ENCODE data around the gene ERMARD. TPM values are rescaled to one million over a fixed set of nuclear protein-coding genes. Genes with fewer than 3 reads are reported as not detected.
A peak's percentile ranks its signal among the peaks of the same experiment; 100 is the strongest.

Gene ERMARD
- total RNA-seq, 1 donor from 2014 or later, result 41.5 TPM

DNA sequence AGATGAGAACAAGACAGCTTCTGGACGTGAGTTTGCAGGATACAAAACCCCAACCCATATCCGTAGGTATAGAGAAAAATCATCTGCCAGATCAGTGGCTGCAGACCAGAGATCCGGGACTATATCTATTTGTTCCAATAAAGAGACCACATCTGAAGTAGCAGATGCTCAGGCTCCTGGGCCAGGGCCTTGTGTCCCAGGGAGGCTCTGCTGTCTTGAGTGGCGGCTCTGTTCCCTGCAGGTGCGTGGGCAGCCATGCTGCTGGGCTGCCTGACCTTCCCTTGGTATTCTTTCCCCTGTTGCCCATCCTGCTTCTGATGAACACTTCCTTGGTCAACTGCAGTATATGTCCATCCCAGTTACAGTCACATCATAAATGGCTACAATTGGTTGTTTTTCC, 34.9 kb downstream of the ERMARD start:
- intact Hi-C loops (cut with DNase I), result no loop called here
- Histone ChIP-seq H3K36me3 (no peaks in the 10 kb centered on the region), H3K9me3 (no peaks in the 10 kb centered on the region), H3K4me1 (peaks cover 17% of the 10 kb centered on the region), H3K27me3 (no peaks in the 10 kb centered on the region), H3K4me3 (no peak overlapping the region), H3K27ac (no peak overlapping the region)
- DNase-seq (ENCODE audit: extremely low spot score in 2 of 2), result peak; percentile 9 to 29
- TF ChIP-seq POLR2A (IDR thresholded peaks at IDR 0.05) (no peak), POLR2AphosphoS5 (IDR thresholded peaks at IDR 0.05; ENCODE audit: insufficient read depth in 1 of 2, low read depth in 1 of 2) (no peak)
- TF ChIP-seq, protein P1, sequence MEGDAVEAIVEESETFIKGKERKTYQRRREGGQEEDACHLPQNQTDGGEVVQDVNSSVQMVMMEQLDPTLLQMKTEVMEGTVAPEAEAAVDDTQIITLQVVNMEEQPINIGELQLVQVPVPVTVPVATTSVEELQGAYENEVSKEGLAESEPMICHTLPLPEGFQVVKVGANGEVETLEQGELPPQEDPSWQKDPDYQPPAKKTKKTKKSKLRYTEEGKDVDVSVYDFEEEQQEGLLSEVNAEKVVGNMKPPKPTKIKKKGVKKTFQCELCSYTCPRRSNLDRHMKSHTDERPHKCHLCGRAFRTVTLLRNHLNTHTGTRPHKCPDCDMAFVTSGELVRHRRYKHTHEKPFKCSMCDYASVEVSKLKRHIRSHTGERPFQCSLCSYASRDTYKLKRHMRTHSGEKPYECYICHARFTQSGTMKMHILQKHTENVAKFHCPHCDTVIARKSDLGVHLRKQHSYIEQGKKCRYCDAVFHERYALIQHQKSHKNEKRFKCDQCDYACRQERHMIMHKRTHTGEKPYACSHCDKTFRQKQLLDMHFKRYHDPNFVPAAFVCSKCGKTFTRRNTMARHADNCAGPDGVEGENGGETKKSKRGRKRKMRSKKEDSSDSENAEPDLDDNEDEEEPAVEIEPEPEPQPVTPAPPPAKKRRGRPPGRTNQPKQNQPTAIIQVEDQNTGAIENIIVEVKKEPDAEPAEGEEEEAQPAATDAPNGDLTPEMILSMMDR (IDR thresholded peaks at IDR 0.05), result no peak

DNA sequence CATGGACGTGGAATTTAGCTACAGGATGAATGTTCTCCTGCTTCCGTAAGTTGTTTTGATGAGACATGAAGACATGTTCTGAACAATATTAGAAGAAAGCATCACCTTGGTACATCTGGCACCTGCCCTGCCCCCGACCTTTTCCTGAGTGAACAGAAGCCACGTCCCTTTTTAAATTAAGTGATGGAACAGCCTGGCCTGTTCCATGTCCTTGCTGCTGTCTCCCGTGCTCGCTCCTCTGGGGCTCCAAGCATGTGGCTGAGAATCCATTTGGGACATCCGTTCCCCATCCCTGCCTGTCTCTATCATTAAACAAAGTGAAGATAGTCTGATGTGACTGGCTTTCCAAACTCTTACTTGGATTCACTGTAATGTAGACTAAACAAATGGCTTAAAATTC, 36.4 kb downstream of the ERMARD start:
- Histone ChIP-seq H3K27ac (no peak overlapping the region), H3K9me3 (no peaks in the 10 kb centered on the region), H3K27me3 (no peaks in the 10 kb centered on the region), H3K36me3 (no peaks in the 10 kb centered on the region), H3K4me1 (peaks cover 17% of the 10 kb centered on the region), H3K4me3 (no peak overlapping the region)
- TF ChIP-seq POLR2A (IDR thresholded peaks at IDR 0.05) (no peak), POLR2AphosphoS5 (IDR thresholded peaks at IDR 0.05; ENCODE audit: insufficient read depth in 1 of 2, low read depth in 1 of 2) (no peak)
- TF ChIP-seq, protein P1 (IDR thresholded peaks at IDR 0.05), result no peak
- peak; percentile 19 to 77 for DNase-seq (ENCODE audit: extremely low spot score in 2 of 2)
- intact Hi-C loops (cut with DNase I), result no loop called here

DNA sequence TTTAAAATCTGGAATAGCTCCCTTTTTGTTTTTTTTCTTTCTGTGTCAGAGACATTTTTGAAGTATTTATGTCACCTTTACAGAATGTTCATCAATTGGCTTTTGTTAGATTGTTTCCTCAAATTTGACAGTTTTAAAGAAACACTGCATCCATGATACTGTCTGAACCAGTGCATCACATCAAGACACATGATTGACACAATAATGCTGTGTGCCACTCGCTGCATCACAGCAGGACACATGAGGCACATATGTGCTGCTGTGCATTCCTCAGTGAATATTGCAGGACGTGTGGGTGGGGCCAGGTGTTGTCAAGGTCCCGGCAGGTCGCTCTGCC, 37.4 kb downstream of the ERMARD start:
- no peak for DNase-seq (ENCODE audit: extremely low spot score in 2 of 2)
- H3K4me3 ChIP-seq, result no peak overlapping the region
- no peaks in the 10 kb centered on the region for H3K9me3 ChIP-seq
- H3K4me1 ChIP-seq, result peaks cover 17% of the 10 kb centered on the region
- TF ChIP-seq POLR2AphosphoS5 (IDR thresholded peaks at IDR 0.05; ENCODE audit: insufficient read depth in 1 of 2, low read depth in 1 of 2) (no peak), POLR2A (IDR thresholded peaks at IDR 0.05) (no peak)
- TF ChIP-seq, protein P1 (IDR thresholded peaks at IDR 0.05), result no peak
- no peaks in the 10 kb centered on the region for H3K27me3 ChIP-seq
- intact Hi-C loops (cut with DNase I), result no loop called here
- H3K27ac ChIP-seq, result no peak overlapping the region
- no peaks in the 10 kb centered on the region for H3K36me3 ChIP-seq

DNA sequence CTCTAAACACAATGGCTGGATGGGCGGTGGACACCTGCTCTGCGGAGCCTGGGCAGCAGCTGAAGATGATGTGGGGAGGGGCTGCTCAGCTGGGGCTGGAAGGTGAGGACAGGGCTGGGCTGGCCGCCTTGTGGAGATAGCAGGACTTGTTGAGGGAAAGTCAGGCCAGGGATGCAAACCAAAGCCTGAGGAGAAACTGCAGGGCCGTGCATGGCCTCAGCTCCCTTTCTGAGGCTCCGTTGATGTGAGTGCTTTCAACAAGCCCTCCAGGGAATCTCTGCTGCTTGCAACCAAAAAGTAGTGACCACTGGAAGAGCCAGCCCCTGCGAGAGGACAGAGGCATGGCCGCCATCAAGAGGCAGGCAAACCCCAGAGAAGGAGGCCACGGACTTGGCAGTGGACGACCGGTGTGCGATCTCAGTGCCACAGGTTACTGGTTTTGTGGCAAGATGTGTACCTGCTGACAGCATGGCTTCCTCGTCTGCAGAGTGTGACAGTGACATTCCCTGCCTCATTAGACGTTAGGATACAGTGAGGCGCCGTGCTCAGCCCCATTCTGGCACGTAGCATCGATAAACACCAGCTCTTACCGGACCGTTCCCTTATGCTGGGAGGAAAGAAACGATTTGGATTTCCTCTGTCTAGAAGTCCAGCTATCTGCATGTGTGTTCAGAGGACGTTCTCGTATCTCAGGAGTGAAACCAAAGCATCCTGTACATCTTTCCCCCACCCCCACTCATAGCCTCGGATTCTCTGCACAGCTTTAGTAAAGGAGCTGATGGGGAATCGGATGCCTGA, 37.9 kb downstream of the ERMARD start:
- peak; percentile 86 to 89 for DNase-seq (ENCODE audit: extremely low spot score in 2 of 2)
- Histone ChIP-seq H3K9me3 (no peaks in the 10 kb centered on the region), H3K27me3 (no peaks in the 10 kb centered on the region), H3K27ac (peak overlapping the region; percentile 83), H3K36me3 (no peaks in the 10 kb centered on the region), H3K4me3 (peak overlapping the region; percentile 46 to 48), H3K4me1 (peaks cover 17% of the 10 kb centered on the region)
- intact Hi-C loops (cut with DNase I), result no loop called here
- TF ChIP-seq POLR2AphosphoS5 (IDR thresholded peaks at IDR 0.05; ENCODE audit: insufficient read depth in 1 of 2, low read depth in 1 of 2) (no peak), POLR2A (IDR thresholded peaks at IDR 0.05) (no peak)
- TF ChIP-seq, protein P1 (IDR thresholded peaks at IDR 0.05), result no peak
